Activated naive CD8-positive, alpha-beta T cell (primary cell): ENCODE measurements around the gene KDELR1.

Source experiments
- H3K27ac Mint-ChIP-seq: one replicate; pipeline ENCODE4 v1.8.0; 2021; ENCODE audit warnings: mixed read lengths
- H3K27me3 Mint-ChIP-seq: one replicate; pipeline ENCODE4 v1.8.0; 2021; ENCODE audit warnings: mixed read lengths
- H3K36me3 Mint-ChIP-seq: one replicate; pipeline ENCODE4 v1.8.0; 2021; ENCODE audit warnings: mixed read lengths
- H3K4me1 Mint-ChIP-seq: one replicate; pipeline ENCODE4 v1.8.0; 2021; ENCODE audit warnings: low read depth, mixed read lengths
- H3K4me3 Mint-ChIP-seq: one replicate; pipeline ENCODE4 v1.8.0; 2021; ENCODE audit warnings: mild to moderate bottlenecking, mixed read lengths
- H3K9me3 Mint-ChIP-seq: one replicate; pipeline ENCODE4 v1.8.0; 2021; ENCODE audit warnings: low read depth, mixed read lengths

The KDELR1 gene

GRCh38 chr19:48391100-48392005 lies at the start of gene KDELR1:
Gene KDELR1 (minus strand): TSS chr19:48391551. CDS start chr19:48391358, 193 bp downstream.
- Mint-ChIP-seq H3K27me3 (peaks cover 5% of the 10 kb centered on the region), H3K4me3 (peak within 1 kb of the TSS; percentile 92), H3K27ac (peak within 1 kb of the TSS; percentile 91), H3K4me1 (peaks cover 29% of the 10 kb centered on the region), H3K36me3 (peaks cover 2% of the 10 kb centered on the region), H3K9me3 (no peaks in the 10 kb centered on the region)

DNA sequence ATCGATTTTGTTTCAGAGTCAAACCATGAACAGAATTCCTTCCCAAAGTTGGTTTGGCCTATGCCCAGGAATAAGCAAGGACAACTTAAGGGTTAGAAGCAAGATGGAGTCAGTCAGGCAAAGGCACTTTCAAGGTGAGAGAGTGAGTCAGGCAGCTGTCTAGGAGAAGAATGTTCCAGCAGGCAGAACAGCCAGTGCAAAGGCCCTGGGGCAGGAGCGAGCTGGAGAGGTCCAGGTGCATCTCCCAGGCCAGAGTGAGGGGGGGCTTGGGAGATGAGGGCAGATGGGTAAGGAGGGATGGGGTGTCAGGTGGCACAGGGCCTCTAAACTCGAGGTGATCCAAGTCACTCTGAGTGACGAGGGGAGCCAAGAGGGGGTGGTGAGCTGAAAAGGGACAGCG lies 45.2 kb upstream of the KDELR1 start:
- H3K27ac Mint-ChIP-seq: no peak overlapping the region
- H3K27me3 Mint-ChIP-seq: peaks cover 15% of the 10 kb centered on the region

GRCh38 chr19:48433337-48433736 lies 42.0 kb upstream of the KDELR1 start:
- no peaks in the 10 kb centered on the region for H3K4me1 Mint-ChIP-seq
- H3K27me3 Mint-ChIP-seq: peaks cover 12% of the 10 kb centered on the region
- no peaks in the 10 kb centered on the region for H3K36me3 Mint-ChIP-seq
- no peak overlapping the region for H3K27ac Mint-ChIP-seq
- no peak overlapping the region for H3K4me3 Mint-ChIP-seq
- no peaks in the 10 kb centered on the region for H3K9me3 Mint-ChIP-seq

More for the DNA sequence above, 45.2 kb upstream of the KDELR1 start:
- no peaks in the 10 kb centered on the region for H3K9me3 Mint-ChIP-seq
- H3K4me1 Mint-ChIP-seq: no peaks in the 10 kb centered on the region
- peaks cover 2% of the 10 kb centered on the region for H3K36me3 Mint-ChIP-seq
- H3K4me3 Mint-ChIP-seq: no peak overlapping the region

DNA sequence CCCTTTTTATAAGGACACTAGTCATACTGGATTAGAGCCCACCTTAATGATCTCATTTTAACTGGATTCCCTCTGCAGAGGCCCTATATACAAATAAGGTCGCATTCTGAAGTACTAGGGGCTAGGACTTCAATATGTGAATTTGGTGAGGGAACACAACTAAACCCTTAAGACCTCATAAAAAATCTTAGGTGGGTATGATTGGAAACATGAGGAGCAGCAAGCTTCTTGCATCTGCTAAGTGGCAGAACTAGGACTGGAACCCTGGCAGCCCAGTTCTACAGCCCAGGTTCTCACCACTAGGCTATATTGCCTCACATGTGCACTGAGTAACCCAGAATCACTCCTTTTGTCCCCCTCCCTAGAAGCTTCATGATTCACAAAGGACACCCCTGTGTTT lies 37.3 kb upstream of the KDELR1 start:
- H3K27ac Mint-ChIP-seq: no peak overlapping the region
- no peak overlapping the region for H3K4me3 Mint-ChIP-seq
- H3K4me1 Mint-ChIP-seq: peaks cover 5% of the 10 kb centered on the region
- H3K9me3 Mint-ChIP-seq: no peaks in the 10 kb centered on the region
- no peaks in the 10 kb centered on the region for H3K36me3 Mint-ChIP-seq
- peaks cover 4% of the 10 kb centered on the region for H3K27me3 Mint-ChIP-seq

- H3K4me3 Mint-ChIP-seq: no peak overlapping the region
- no peaks in the 10 kb centered on the region for H3K36me3 Mint-ChIP-seq
These were observed 33.4 kb upstream of the KDELR1 start for GRCh38 chr19:48424694-48425219.

DNA sequence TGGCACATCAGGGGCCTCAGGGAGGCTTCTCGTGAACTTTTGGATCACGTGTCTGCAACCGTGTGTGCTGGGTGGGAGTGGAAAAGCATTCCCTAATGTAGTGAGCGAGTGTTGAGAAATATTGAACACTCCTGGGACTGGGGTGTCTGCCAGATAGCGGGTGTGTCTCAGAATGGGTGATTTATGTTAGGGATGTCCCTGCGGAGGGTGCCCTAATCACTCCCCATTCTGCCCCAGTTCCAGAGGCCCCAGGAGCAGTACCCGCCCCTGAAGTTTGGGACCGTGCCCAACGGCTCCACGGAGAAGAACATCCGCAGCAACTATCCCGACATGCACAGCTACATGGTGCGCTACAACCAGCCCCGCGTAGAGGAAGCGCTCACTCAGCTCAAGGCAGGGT lies 30.2 kb upstream of the KDELR1 start:
- H3K4me3 Mint-ChIP-seq: no peak overlapping the region
- H3K9me3 Mint-ChIP-seq: no peaks in the 10 kb centered on the region
- H3K27me3 Mint-ChIP-seq: peaks cover 2% of the 10 kb centered on the region
- no peak overlapping the region for H3K27ac Mint-ChIP-seq
- H3K36me3 Mint-ChIP-seq: no peaks in the 10 kb centered on the region
- H3K4me1 Mint-ChIP-seq: peaks cover 14% of the 10 kb centered on the region

More at GRCh38 chr19:48424694-48425219, 33.4 kb upstream of the KDELR1 start:
- Mint-ChIP-seq H3K4me1 (peaks cover 5% of the 10 kb centered on the region), H3K27ac (no peak overlapping the region), H3K9me3 (no peaks in the 10 kb centered on the region), H3K27me3 (peaks cover 2% of the 10 kb centered on the region)

- Mint-ChIP-seq H3K27me3 (peaks cover 3% of the 10 kb centered on the region), H3K36me3 (no peaks in the 10 kb centered on the region), H3K4me1 (peaks cover 17% of the 10 kb centered on the region), H3K27ac (no peak overlapping the region), H3K4me3 (peak overlapping the region; percentile 77), H3K9me3 (no peaks in the 10 kb centered on the region)
These were observed 28.0 kb upstream of the KDELR1 start for GRCh38 chr19:48419158-48419920.

DNA sequence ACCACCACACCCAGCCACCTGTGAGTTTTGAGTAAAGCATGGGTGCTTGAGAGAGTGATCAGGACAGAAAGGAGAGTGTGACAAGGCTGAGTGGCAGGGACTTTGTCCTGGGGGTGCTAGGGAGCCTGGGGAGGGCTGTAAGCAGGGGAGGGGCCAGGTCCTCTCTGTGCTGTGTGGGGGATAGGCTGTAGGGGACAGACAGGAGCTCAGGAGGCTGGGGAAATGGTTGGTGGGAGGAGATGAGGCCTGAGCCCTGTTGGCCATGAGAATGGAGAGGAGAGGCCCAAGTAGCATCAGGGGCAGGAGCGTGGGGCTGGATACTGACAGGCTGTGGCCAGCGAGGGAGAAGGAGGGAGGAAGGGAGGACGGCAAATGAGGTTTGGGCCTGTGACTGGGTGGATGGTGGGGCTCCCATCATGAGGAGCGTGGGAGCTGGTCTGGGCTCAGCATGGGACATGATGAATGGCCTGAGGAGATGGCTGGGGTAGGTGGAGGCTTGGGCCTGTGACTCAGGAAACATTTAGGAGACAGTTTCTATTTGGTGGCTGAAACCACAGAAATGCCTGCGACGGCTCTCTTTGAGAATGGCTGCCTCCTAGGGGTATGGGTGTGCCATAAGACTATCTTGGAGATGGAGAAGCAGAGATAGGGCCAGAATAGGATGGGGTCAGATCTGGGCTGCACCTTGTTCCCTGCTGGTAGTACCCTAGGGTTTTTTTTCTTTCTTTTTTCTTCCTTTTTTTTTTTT lies 27.1 kb upstream of the KDELR1 start:
- peak overlapping the region; percentile 77 for H3K4me3 Mint-ChIP-seq
- H3K36me3 Mint-ChIP-seq: no peaks in the 10 kb centered on the region
- no peak overlapping the region for H3K27ac Mint-ChIP-seq
- no peaks in the 10 kb centered on the region for H3K9me3 Mint-ChIP-seq
- peaks cover 3% of the 10 kb centered on the region for H3K27me3 Mint-ChIP-seq
- peaks cover 20% of the 10 kb centered on the region for H3K4me1 Mint-ChIP-seq

- Mint-ChIP-seq H3K4me3 (no peak overlapping the region), H3K4me1 (peaks cover 20% of the 10 kb centered on the region), H3K27me3 (peaks cover 3% of the 10 kb centered on the region), H3K9me3 (no peaks in the 10 kb centered on the region), H3K36me3 (no peaks in the 10 kb centered on the region), H3K27ac (no peak overlapping the region)
These were observed 26.1 kb upstream of the KDELR1 start for GRCh38 chr19:48417421-48417820.

DNA sequence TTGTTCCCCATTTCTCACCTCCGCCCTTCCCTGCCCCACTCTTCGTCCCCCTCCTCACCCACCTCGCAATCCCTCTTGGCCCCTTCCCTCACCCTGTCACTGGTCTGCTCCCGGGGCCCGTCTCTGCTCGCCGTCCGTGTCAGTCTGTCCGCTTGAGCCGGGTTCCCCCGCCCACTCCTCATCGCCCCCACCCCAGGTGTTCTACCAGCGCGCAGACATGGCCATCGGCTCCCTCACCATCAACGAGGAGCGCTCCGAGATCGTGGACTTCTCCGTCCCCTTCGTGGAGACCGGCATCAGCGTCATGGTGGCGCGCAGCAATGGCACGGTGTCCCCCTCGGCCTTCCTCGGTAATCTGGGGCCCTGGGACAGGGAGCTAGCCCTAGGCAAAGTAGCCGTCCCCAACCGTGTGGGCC lies 24.5 kb upstream of the KDELR1 start:
- Mint-ChIP-seq H3K4me1 (peaks cover 20% of the 10 kb centered on the region), H3K27ac (no peak overlapping the region), H3K27me3 (peaks cover 3% of the 10 kb centered on the region), H3K9me3 (no peaks in the 10 kb centered on the region), H3K36me3 (no peaks in the 10 kb centered on the region), H3K4me3 (peak overlapping the region; percentile 49)

- H3K27ac Mint-ChIP-seq: no peak overlapping the region
- H3K27me3 Mint-ChIP-seq: peaks cover 3% of the 10 kb centered on the region
- H3K9me3 Mint-ChIP-seq: no peaks in the 10 kb centered on the region
- no peak overlapping the region for H3K4me3 Mint-ChIP-seq
- no peaks in the 10 kb centered on the region for H3K36me3 Mint-ChIP-seq
- peaks cover 20% of the 10 kb centered on the region for H3K4me1 Mint-ChIP-seq
These were observed 24.0 kb upstream of the KDELR1 start for GRCh38 chr19:48415395-48415794.

GRCh38 chr19:48413879-48414587 lies 22.7 kb upstream of the KDELR1 start:
- Mint-ChIP-seq H3K27me3 (peaks cover 3% of the 10 kb centered on the region), H3K27ac (no peak overlapping the region), H3K4me1 (peaks cover 17% of the 10 kb centered on the region), H3K9me3 (no peaks in the 10 kb centered on the region), H3K4me3 (no peak overlapping the region), H3K36me3 (no peaks in the 10 kb centered on the region)

DNA sequence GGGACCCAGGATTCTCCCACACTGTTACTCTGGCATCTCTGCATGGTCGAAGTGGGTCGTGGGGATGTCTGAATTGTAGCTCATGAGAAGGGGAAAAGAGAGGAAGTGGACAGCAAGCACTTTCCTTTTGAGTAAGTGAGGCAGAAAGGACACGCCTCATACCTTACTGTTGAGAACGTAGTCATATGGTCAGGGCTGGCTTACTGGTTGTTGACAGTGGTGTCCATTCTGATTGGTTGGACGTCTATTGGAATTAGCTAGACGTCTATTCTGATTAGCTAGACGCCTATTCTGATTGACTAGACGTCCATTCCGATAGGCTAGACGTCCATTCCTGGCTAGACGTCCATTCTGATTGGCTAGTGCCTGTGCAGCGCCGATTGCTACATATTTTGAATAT lies 14.5 kb upstream of the KDELR1 start:
- Mint-ChIP-seq H3K4me3 (no peak overlapping the region), H3K27me3 (peaks cover 8% of the 10 kb centered on the region), H3K27ac (no peak overlapping the region), H3K36me3 (no peaks in the 10 kb centered on the region), H3K4me1 (peaks cover 5% of the 10 kb centered on the region), H3K9me3 (no peaks in the 10 kb centered on the region)

- no peak overlapping the region for H3K27ac Mint-ChIP-seq
- no peak overlapping the region for H3K4me3 Mint-ChIP-seq
- H3K36me3 Mint-ChIP-seq: no peaks in the 10 kb centered on the region
- peaks cover 8% of the 10 kb centered on the region for H3K27me3 Mint-ChIP-seq
- peaks cover 7% of the 10 kb centered on the region for H3K4me1 Mint-ChIP-seq
- no peaks in the 10 kb centered on the region for H3K9me3 Mint-ChIP-seq
These were observed 13.8 kb upstream of the KDELR1 start for GRCh38 chr19:48405010-48405659.
